ENCODE data around the gene DNAJC18.

DNA sequence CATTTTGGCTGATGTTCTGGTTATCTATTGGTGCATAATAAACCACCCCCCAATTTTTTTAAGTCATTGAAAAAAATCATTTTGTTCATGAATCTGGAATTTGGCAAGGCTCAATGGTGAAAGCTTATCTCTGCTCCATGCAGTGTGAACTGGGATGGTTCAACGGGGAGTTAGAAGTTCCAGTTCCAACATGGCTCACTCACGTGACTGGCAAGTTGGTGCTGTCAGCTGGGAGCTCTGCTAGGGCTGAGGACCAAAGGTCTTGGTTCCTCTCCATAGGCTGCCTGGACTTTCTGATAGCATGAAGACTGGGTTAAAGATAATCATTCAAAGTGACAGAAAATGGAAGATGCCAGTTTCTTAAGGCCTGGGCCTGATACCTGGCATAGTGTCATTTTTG, 32.4 kb downstream of the DNAJC18 start:
- TF ChIP-seq, protein P1, sequence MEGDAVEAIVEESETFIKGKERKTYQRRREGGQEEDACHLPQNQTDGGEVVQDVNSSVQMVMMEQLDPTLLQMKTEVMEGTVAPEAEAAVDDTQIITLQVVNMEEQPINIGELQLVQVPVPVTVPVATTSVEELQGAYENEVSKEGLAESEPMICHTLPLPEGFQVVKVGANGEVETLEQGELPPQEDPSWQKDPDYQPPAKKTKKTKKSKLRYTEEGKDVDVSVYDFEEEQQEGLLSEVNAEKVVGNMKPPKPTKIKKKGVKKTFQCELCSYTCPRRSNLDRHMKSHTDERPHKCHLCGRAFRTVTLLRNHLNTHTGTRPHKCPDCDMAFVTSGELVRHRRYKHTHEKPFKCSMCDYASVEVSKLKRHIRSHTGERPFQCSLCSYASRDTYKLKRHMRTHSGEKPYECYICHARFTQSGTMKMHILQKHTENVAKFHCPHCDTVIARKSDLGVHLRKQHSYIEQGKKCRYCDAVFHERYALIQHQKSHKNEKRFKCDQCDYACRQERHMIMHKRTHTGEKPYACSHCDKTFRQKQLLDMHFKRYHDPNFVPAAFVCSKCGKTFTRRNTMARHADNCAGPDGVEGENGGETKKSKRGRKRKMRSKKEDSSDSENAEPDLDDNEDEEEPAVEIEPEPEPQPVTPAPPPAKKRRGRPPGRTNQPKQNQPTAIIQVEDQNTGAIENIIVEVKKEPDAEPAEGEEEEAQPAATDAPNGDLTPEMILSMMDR (IDR thresholded peaks at IDR 0.05): no peak
- TF ChIP-seq POLR2A (IDR thresholded peaks at IDR 0.05) (no peak), POLR2AphosphoS5 (IDR thresholded peaks at IDR 0.05) (no peak)

Measured in gastroesophageal sphincter (tissue), 3 donors.